ENCODE data around the gene RHOXF2. TPM values are rescaled to one million over a fixed set of nuclear protein-coding genes. Genes with fewer than 3 reads are reported as not detected.
"Not testable (repeated sequence)": the region's sequence is repeated elsewhere in the genome, so short reads cannot be mapped to it uniquely, and the experiment has no call there.

The RHOXF2 gene
- polyA plus RNA-seq, 1 donor from 2014 or later: not detected

- H3K27ac ChIP-seq (ENCODE audit: low read length); H2AFZ ChIP-seq (ENCODE audit: low read depth, low read length); H3K9me3 ChIP-seq (ENCODE audit: low read length); H3K9ac ChIP-seq (ENCODE audit: low read length); H4K20me1 ChIP-seq (ENCODE audit: insufficient read depth); H3K36me3 ChIP-seq (ENCODE audit: insufficient read depth, low read length); H3K4me3 ChIP-seq (ENCODE audit: low read length); H3F3A ChIP-seq (ENCODE audit: insufficient read depth, low read length, poor library complexity, severe bottlenecking); H3K27me3 ChIP-seq (ENCODE audit: insufficient read depth, low read depth, low read length); H3K9me2 ChIP-seq (ENCODE audit: insufficient read depth, low read length); H3K79me2 ChIP-seq (replicated peaks; ENCODE audit: insufficient read depth, low read length); H3K4me2 ChIP-seq (ENCODE audit: low read length): not testable (repeated sequence)
Observed at GRCh38 chrX:120193720-120194119, 35.3 kb downstream of the RHOXF2 start.

GRCh38 chrX:120195786-120196185 lies 37.4 kb downstream of the RHOXF2 start:
- H3K27me3 ChIP-seq (ENCODE audit: insufficient read depth, low read depth, low read length); H3K27ac ChIP-seq (ENCODE audit: low read length); H4K20me1 ChIP-seq (ENCODE audit: insufficient read depth); H3K79me2 ChIP-seq (replicated peaks; ENCODE audit: insufficient read depth, low read length); H3F3A ChIP-seq (ENCODE audit: insufficient read depth, low read length, poor library complexity, severe bottlenecking); H3K9ac ChIP-seq (ENCODE audit: low read length); H2AFZ ChIP-seq (ENCODE audit: low read depth, low read length); H3K4me2 ChIP-seq (ENCODE audit: low read length); H3K9me2 ChIP-seq (ENCODE audit: insufficient read depth, low read length); H3K4me3 ChIP-seq (ENCODE audit: low read length); H3K9me3 ChIP-seq (ENCODE audit: low read length); H3K36me3 ChIP-seq (ENCODE audit: insufficient read depth, low read length): not testable (repeated sequence)

GRCh38 chrX:120196626-120197283 lies 38.3 kb downstream of the RHOXF2 start:
- not testable (repeated sequence) for H3K9ac ChIP-seq (ENCODE audit: low read length); H3K27me3 ChIP-seq (ENCODE audit: insufficient read depth, low read depth, low read length); H3K79me2 ChIP-seq (replicated peaks; ENCODE audit: insufficient read depth, low read length); H3F3A ChIP-seq (ENCODE audit: insufficient read depth, low read length, poor library complexity, severe bottlenecking); H3K4me3 ChIP-seq (ENCODE audit: low read length); H3K36me3 ChIP-seq (ENCODE audit: insufficient read depth, low read length); H3K27ac ChIP-seq (ENCODE audit: low read length); H3K9me3 ChIP-seq (ENCODE audit: low read length); H2AFZ ChIP-seq (ENCODE audit: low read depth, low read length); H3K9me2 ChIP-seq (ENCODE audit: insufficient read depth, low read length); H4K20me1 ChIP-seq (ENCODE audit: insufficient read depth); H3K4me2 ChIP-seq (ENCODE audit: low read length)

GRCh38 chrX:120200851-120201250 lies 42.4 kb downstream of the RHOXF2 start:
- Histone ChIP-seq H4K20me1 (ENCODE audit: insufficient read depth) (no peaks in the 10 kb centered on the region), H2AFZ (ENCODE audit: low read depth, low read length) (no peak overlapping the region), H3K36me3 (ENCODE audit: insufficient read depth, low read length) (no peaks in the 10 kb centered on the region), H3K9me3 (ENCODE audit: low read length) (no peaks in the 10 kb centered on the region), H3K27ac (ENCODE audit: low read length) (no peak overlapping the region), H3K27me3 (ENCODE audit: insufficient read depth, low read depth, low read length) (no peaks in the 10 kb centered on the region), H3F3A (ENCODE audit: insufficient read depth, low read length, poor library complexity, severe bottlenecking) (no peaks in the 10 kb centered on the region), H3K4me2 (ENCODE audit: low read length) (no peak overlapping the region), H3K9ac (ENCODE audit: low read length) (no peak overlapping the region), H3K79me2 (replicated peaks; ENCODE audit: insufficient read depth, low read length) (no peaks in the 10 kb centered on the region), H3K4me3 (ENCODE audit: low read length) (no peak overlapping the region), H3K9me2 (ENCODE audit: insufficient read depth, low read length) (no peaks in the 10 kb centered on the region)
- TF ChIP-seq EZH2 (IDR thresholded peaks at IDR 0.05; ENCODE audit: borderline replicate concordance, insufficient read depth, low read length, poor library complexity, severe bottlenecking) (no peak), RAD21 (conservative IDR thresholded peaks at IDR 0.05) (no peak), MXI1 (conservative IDR thresholded peaks at IDR 0.05; ENCODE audit: poor library complexity, severe bottlenecking) (no peak), REST (IDR thresholded peaks at IDR 0.05; ENCODE audit: borderline replicate concordance) (no peak), TAF1 (IDR thresholded peaks at IDR 0.05; ENCODE audit: low read depth) (no peak), POLR2AphosphoS5 (IDR thresholded peaks at IDR 0.05) (no peak), EP300 (conservative IDR thresholded peaks at IDR 0.05; ENCODE audit: poor library complexity, severe bottlenecking) (no peak), SMC3 (conservative IDR thresholded peaks at IDR 0.05; ENCODE audit: poor library complexity) (no peak), CTCF (IDR thresholded peaks at IDR 0.05; ENCODE audit: poor library complexity, severe bottlenecking) (no peak)
